Neural progenitor cell (in vitro differentiated cells): Measurements from ENCODE around the gene NDUFB6. TPM values are rescaled to one million over a fixed set of nuclear protein-coding genes. Genes with fewer than 3 reads are reported as not detected.
"Not testable (repeated sequence)": the region's sequence is repeated elsewhere in the genome, so short reads cannot be mapped to it uniquely, and the experiment has no call there.

Experiments
- DNase-seq: peaks from one replicate; pipeline ENCODE4 v3.0.0-alpha.2; 2016; ENCODE audit warnings: low spot score
- H2AFZ ChIP-seq: fragments of 200-600 bp; sonication (generic); replicated peaks from 2 replicates; pipeline ENCODE4 v1.6.1; 2016; ENCODE audit warnings: antibody characterized with exemption
- H3F3A ChIP-seq: fragments of 200-600 bp; sonication (generic); 2 replicates; pipeline ENCODE4 v1.6.1; 2016; ENCODE audit warnings: antibody characterized with exemption, low read depth
- H3K27ac ChIP-seq: fragments of 200-600 bp; sonication (generic); 2 replicates; pipeline ENCODE4 v1.5.1; 2016; ENCODE audit warnings: mild to moderate bottlenecking
- H3K27me3 ChIP-seq: fragments of 200-600 bp; sonication (generic); 2 replicates; pipeline ENCODE4 v1.6.1; 2016; ENCODE audit warnings: mild to moderate bottlenecking, moderate library complexity
- H3K36me3 ChIP-seq: fragments of 200-600 bp; sonication (generic); 2 replicates; pipeline ENCODE4 v1.5.1; 2016
- H3K4me1 ChIP-seq: fragments of 200-600 bp; sonication (generic); 2 replicates; pipeline ENCODE4 v1.6.1; 2016; ENCODE audit warnings: mixed run types
- H3K4me2 ChIP-seq: fragments of 200-600 bp; sonication (generic); 2 replicates; pipeline ENCODE4 v1.6.1; 2016
- H3K4me3 ChIP-seq: fragments of 200-600 bp; sonication (generic); 2 replicates; pipeline ENCODE4 v1.5.1; 2016
- H3K79me2 ChIP-seq: fragments of 200-600 bp; sonication (generic); 2 replicates; pipeline ENCODE4 v1.6.1; 2016; ENCODE audit warnings: low read depth
- H3K9ac ChIP-seq: fragments of 200-600 bp; sonication (generic); 2 replicates; pipeline ENCODE4 v1.6.1; 2016
- H3K9me3 ChIP-seq: fragments of 200-600 bp; sonication (generic); 2 replicates; pipeline ENCODE4 v1.5.1; 2016; ENCODE audit warnings: low read depth
- H4K20me1 ChIP-seq: fragments of 200-600 bp; sonication (generic); 2 replicates; pipeline ENCODE4 v1.6.1; 2016; ENCODE audit warnings: low read depth
- H3K27ac Mint-ChIP-seq: 3 replicates; pipeline ENCODE4 v1.8.0; 2021; ENCODE audit warnings: mixed read lengths
- H3K27me3 Mint-ChIP-seq: 2 replicates; pipeline ENCODE4 v1.8.0; 2022; ENCODE audit warnings: low read depth, mild to moderate bottlenecking, inconsistent platforms, moderate library complexity, mixed read lengths; ENCODE audit not compliant: insufficient read depth
- H3K36me3 Mint-ChIP-seq: 3 replicates; pipeline ENCODE4 v1.8.0; 2021; ENCODE audit warnings: mixed read lengths
- H3K4me1 Mint-ChIP-seq: 3 replicates; pipeline ENCODE4 v1.8.0; 2021; ENCODE audit warnings: mixed read lengths
- H3K4me3 Mint-ChIP-seq: 3 replicates; pipeline ENCODE4 v1.8.0; 2021; ENCODE audit warnings: mild to moderate bottlenecking, moderate library complexity, mixed read lengths
- H3K9me3 Mint-ChIP-seq: 3 replicates; pipeline ENCODE4 v1.8.0; 2020; ENCODE audit warnings: mixed read lengths
- EZH2 ChIP-seq: fragments of 200-600 bp; sonication (generic); IDR thresholded peaks from 2 replicates; pipeline ENCODE4 v1.6.1; 2017; ENCODE audit warnings: antibody characterized with exemption, mild to moderate bottlenecking, moderate library complexity
- EZH2phosphoT487 ChIP-seq: fragments of 200-600 bp; sonication (generic); IDR thresholded peaks from 2 replicates; pipeline ENCODE4 v1.6.1; 2017; ENCODE audit warnings: antibody characterized with exemption
- total RNA-seq: library from RNA; depleted of rRNA; stranded (reverse); fragments of >200 nt; gene quantifications from 2 replicates; pipeline ENCODE4 v1.2.3, GENCODE V29; 2015; ENCODE audit warnings: low replicate concordance
- TF ChIP-seq, protein P1 (sequence below): fragments of 200-600 bp; sonication (generic); IDR thresholded peaks from 2 replicates; pipeline ENCODE4 v1.5.1; 2017; ENCODE audit warnings: antibody characterized with exemption, mild to moderate bottlenecking

Gene NDUFB6
- total RNA-seq, 1 donor from 2014 or later, result 64.9 TPM

DNA sequence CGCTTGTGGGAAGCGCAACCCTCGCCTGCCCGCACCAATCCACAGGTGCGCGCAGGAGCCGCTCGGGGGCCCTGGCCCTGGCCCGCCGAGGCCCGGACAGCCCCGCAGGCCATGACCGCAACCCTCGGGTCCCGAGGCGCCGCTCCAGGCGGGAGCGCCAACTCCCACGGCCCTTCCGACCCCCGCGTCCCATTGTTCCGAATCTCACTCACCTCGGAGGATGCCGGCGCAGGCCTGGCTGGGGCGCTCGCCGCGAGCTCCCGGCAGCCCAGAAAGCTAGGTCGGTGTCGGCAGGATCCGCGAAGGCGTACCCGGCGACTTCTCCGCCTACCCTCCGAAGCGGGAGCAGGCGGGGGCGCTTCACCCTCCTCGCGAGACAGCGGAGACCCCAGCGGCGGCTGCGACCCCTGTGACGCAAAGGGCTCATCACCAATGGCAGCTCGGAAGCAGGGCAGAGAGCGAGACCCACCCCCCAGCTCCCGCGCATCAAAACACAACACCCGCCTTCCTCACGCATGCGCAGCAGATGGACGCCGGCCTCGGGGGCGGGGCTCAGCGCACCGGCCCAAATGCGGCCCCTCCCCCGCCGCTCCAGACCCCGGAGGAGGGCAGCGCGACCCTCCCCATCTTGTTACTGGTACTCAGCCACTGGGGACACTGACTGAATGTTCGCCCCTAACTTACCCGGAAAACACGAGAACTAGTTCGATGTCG lies 22.2 kb downstream of the NDUFB6 start:
- no peaks in the 10 kb centered on the region for H3K27me3 ChIP-seq
- peak overlapping the region; percentile 91 for H3K4me2 ChIP-seq
- H3K9me3 ChIP-seq, result no peaks in the 10 kb centered on the region
- H3K4me1 ChIP-seq, result peaks cover 13% of the 10 kb centered on the region
- peak overlapping the region; percentile 100 for H3K27ac Mint-ChIP-seq
- peaks cover 24% of the 10 kb centered on the region for H3K4me1 Mint-ChIP-seq
- peak overlapping the region; percentile 86 for H3K4me3 ChIP-seq
- peak overlapping the region; percentile 90 for H3K27ac ChIP-seq
- peaks cover 26% of the 10 kb centered on the region for H3F3A ChIP-seq
- peak overlapping the region; percentile 94 for H3K4me3 Mint-ChIP-seq
- H3K36me3 Mint-ChIP-seq, result peaks cover 26% of the 10 kb centered on the region
- H2AFZ ChIP-seq, result peak overlapping the region; percentile 48
- peaks cover 37% of the 10 kb centered on the region for H4K20me1 ChIP-seq
- peaks cover 4% of the 10 kb centered on the region for H3K27me3 Mint-ChIP-seq
- H3K9me3 Mint-ChIP-seq, result peaks cover 4% of the 10 kb centered on the region
- no peak for TF ChIP-seq EZH2
- TF ChIP-seq, protein P1, sequence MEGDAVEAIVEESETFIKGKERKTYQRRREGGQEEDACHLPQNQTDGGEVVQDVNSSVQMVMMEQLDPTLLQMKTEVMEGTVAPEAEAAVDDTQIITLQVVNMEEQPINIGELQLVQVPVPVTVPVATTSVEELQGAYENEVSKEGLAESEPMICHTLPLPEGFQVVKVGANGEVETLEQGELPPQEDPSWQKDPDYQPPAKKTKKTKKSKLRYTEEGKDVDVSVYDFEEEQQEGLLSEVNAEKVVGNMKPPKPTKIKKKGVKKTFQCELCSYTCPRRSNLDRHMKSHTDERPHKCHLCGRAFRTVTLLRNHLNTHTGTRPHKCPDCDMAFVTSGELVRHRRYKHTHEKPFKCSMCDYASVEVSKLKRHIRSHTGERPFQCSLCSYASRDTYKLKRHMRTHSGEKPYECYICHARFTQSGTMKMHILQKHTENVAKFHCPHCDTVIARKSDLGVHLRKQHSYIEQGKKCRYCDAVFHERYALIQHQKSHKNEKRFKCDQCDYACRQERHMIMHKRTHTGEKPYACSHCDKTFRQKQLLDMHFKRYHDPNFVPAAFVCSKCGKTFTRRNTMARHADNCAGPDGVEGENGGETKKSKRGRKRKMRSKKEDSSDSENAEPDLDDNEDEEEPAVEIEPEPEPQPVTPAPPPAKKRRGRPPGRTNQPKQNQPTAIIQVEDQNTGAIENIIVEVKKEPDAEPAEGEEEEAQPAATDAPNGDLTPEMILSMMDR, result peak; percentile 19
- H3K9ac ChIP-seq, result peak overlapping the region; percentile 97
- peak; percentile 98 for DNase-seq
- no peaks in the 10 kb centered on the region for H3K36me3 ChIP-seq
- peaks cover 71% of the 10 kb centered on the region for H3K79me2 ChIP-seq

DNA sequence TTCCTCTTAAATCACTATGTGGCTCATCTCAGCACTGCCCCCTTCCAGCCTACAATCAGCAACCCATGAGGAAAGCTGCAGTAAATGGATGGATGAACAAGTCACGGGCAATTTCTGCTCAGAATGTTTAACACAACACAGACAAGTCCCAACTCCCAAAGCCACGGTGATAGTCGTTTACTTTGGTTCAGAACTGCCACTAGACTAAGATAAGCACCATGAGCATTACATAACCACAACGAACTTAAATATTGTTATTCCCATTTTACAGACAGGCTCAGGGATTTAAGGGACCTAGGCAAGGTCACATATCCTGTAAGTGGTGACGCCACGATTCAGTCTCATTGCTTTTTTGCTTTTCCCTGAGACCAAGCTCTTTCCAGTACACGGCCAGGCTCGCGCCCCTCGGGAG lies 22.8 kb downstream of the NDUFB6 start:
- Histone ChIP-seq H4K20me1 (peaks cover 43% of the 10 kb centered on the region), H3K27me3 (no peaks in the 10 kb centered on the region), H3K4me1 (peaks cover 13% of the 10 kb centered on the region), H3K36me3 (no peaks in the 10 kb centered on the region), H3K9ac (peak overlapping the region; percentile 94), H3K4me3 (peak overlapping the region; percentile 86), H2AFZ (peak overlapping the region; percentile 48), H3K79me2 (peaks cover 77% of the 10 kb centered on the region), H3K4me2 (peak overlapping the region; percentile 91), H3K9me3 (no peaks in the 10 kb centered on the region), H3K27ac (peak overlapping the region; percentile 90), H3F3A (peaks cover 26% of the 10 kb centered on the region)
- Mint-ChIP-seq H3K9me3 (peaks cover 4% of the 10 kb centered on the region), H3K4me1 (peaks cover 24% of the 10 kb centered on the region), H3K27me3 (peaks cover 4% of the 10 kb centered on the region), H3K4me3 (peak overlapping the region; percentile 94), H3K36me3 (peaks cover 26% of the 10 kb centered on the region), H3K27ac (peak overlapping the region; percentile 74)
- no peak for TF ChIP-seq EZH2phosphoT487
- no peak for TF ChIP-seq EZH2
- TF ChIP-seq, protein P1, result peak; percentile 9
- peak; percentile 33 for DNase-seq

DNA sequence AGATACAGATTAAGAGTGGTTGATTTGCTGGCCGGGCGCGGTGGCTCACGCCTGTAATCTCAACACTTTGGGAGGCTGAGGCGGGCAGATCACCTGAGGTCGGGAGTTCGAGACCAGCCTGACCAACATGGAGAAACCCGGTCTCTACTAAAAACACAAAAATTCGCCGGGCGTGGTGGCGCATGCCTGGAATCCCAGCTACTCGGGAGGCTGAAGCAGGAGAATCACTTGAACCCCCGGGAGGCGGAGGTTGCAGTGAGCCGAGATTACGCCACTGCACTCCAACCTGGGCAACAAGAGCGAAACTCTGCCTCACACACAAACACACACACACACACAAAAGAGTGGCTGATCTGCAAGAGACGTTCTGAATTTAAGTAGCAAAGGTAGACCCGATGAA lies 24.7 kb downstream of the NDUFB6 start:
- peaks cover 26% of the 10 kb centered on the region for H3F3A ChIP-seq
- H3K79me2 ChIP-seq, result peaks cover 90% of the 10 kb centered on the region
- H3K9me3 Mint-ChIP-seq, H3K27me3 ChIP-seq, H3K4me2 ChIP-seq, H3K9me3 ChIP-seq, H3K4me3 ChIP-seq, DNase-seq, H3K9ac ChIP-seq, H3K27ac Mint-ChIP-seq, H3K27me3 Mint-ChIP-seq, H3K27ac ChIP-seq, H3K4me1 ChIP-seq, H2AFZ ChIP-seq, H3K36me3 ChIP-seq: not testable (repeated sequence)
- Mint-ChIP-seq H3K4me3 (peak overlapping the region; percentile 44), H3K36me3 (peaks cover 36% of the 10 kb centered on the region), H3K4me1 (peaks cover 20% of the 10 kb centered on the region)
- peaks cover 61% of the 10 kb centered on the region for H4K20me1 ChIP-seq

GRCh38 chr9:32545884-32546283 lies 27.1 kb downstream of the NDUFB6 start:
- H3K27ac Mint-ChIP-seq, result no peak overlapping the region
- no peak overlapping the region for H3K4me3 Mint-ChIP-seq
- Histone ChIP-seq H3K27me3 (no peaks in the 10 kb centered on the region), H2AFZ (no peak overlapping the region), H3K4me3 (no peak overlapping the region), H3K79me2 (peaks cover 98% of the 10 kb centered on the region), H3K9ac (no peak overlapping the region), H4K20me1 (peaks cover 65% of the 10 kb centered on the region), H3K4me1 (peaks cover 8% of the 10 kb centered on the region), H3K36me3 (peaks cover 4% of the 10 kb centered on the region), H3K27ac (no peak overlapping the region), H3F3A (peaks cover 9% of the 10 kb centered on the region), H3K9me3 (no peaks in the 10 kb centered on the region), H3K4me2 (no peak overlapping the region)
- peaks cover 17% of the 10 kb centered on the region for H3K4me1 Mint-ChIP-seq
- H3K36me3 Mint-ChIP-seq, result peaks cover 52% of the 10 kb centered on the region
- no peak for DNase-seq
- H3K27me3 Mint-ChIP-seq, result peaks cover 2% of the 10 kb centered on the region
- TF ChIP-seq EZH2 (no peak), EZH2phosphoT487 (no peak)
- TF ChIP-seq, protein P1, result no peak
- peaks cover 4% of the 10 kb centered on the region for H3K9me3 Mint-ChIP-seq
